GM23338 (cell line): ENCODE measurements around the gene SPG21. TPM values are rescaled to one million over a fixed set of nuclear protein-coding genes. Genes with fewer than 3 reads are reported as not detected.

ENCODE experiments used
- ATAC-seq: fragments of 200-7000 bp; cut with Tn5 transposase; 3 replicates; pipeline ENCODE4 v1.9.1; 2020
- DNase-seq: peaks from one replicate; pipeline ENCODE4 v3.0.0-alpha.2; 2015; ENCODE audit warnings: low spot score
- H2AFZ ChIP-seq: fragments of 200-600 bp; sonication (generic); 2 replicates; pipeline ENCODE4 v1.8.0; 2016; ENCODE audit warnings: antibody characterized with exemption, mild to moderate bottlenecking, moderate library complexity
- H3F3A ChIP-seq: fragments of 200-600 bp; sonication (generic); replicated peaks from 2 replicates; pipeline ENCODE4 v1.8.0; 2017; ENCODE audit warnings: antibody characterized with exemption, mixed run types, low read depth
- H3K27ac ChIP-seq: fragments of 200-600 bp; sonication (generic); 2 replicates; pipeline ENCODE4 v1.6.1; 2016; ENCODE audit warnings: low read depth
- H3K27me3 ChIP-seq: fragments of 200-600 bp; sonication (generic); 2 replicates; pipeline ENCODE4 v1.8.0; 2016; ENCODE audit warnings: mild to moderate bottlenecking, mixed run types, moderate library complexity; ENCODE audit not compliant: insufficient read depth
- H3K36me3 ChIP-seq: fragments of 200-600 bp; sonication (generic); 2 replicates; pipeline ENCODE4 v1.8.0; 2016; ENCODE audit warnings: mild to moderate bottlenecking; ENCODE audit not compliant: insufficient read depth
- H3K4me1 ChIP-seq: fragments of 200-600 bp; sonication (generic); 2 replicates; pipeline ENCODE4 v1.8.0; 2016; ENCODE audit warnings: mild to moderate bottlenecking, moderate library complexity; ENCODE audit not compliant: insufficient read depth
- H3K4me2 ChIP-seq: fragments of 200-600 bp; sonication (generic); 2 replicates; pipeline ENCODE4 v1.7.1; 2017; ENCODE audit warnings: mixed run types
- H3K4me3 ChIP-seq: fragments of 200-600 bp; sonication (generic); 2 replicates; pipeline ENCODE4 v1.6.1; 2016; ENCODE audit warnings: mixed run types
- H3K79me2 ChIP-seq: fragments of 200-600 bp; sonication (generic); replicated peaks from 2 replicates; pipeline ENCODE4 v1.8.0; 2017; ENCODE audit warnings: mild to moderate bottlenecking; ENCODE audit not compliant: insufficient read depth
- H3K9me2 ChIP-seq: fragments of 200-600 bp; sonication (generic); 2 replicates; pipeline ENCODE4 v1.8.0; 2017; ENCODE audit not compliant: insufficient read depth
- H4K20me1 ChIP-seq: fragments of 200-600 bp; sonication (generic); replicated peaks from 2 replicates; pipeline ENCODE4 v1.8.0; 2017; ENCODE audit warnings: mild to moderate bottlenecking; ENCODE audit not compliant: insufficient read depth
- H3K27ac Mint-ChIP-seq: 2 replicates; pipeline ENCODE4 v1.8.0; 2020; ENCODE audit warnings: inconsistent platforms, mild to moderate bottlenecking, moderate library complexity, mixed read lengths
- H3K27me3 Mint-ChIP-seq: 3 replicates; pipeline ENCODE4 v1.8.0; 2022; ENCODE audit warnings: low read depth, mild to moderate bottlenecking, moderate library complexity, mixed read lengths, inconsistent platforms; ENCODE audit not compliant: insufficient read depth, poor library complexity
- H3K36me3 Mint-ChIP-seq: 3 replicates; pipeline ENCODE4 v1.8.0; 2021; ENCODE audit warnings: low read depth, mild to moderate bottlenecking, inconsistent platforms, moderate library complexity, mixed read lengths
- H3K4me1 Mint-ChIP-seq: 3 replicates; pipeline ENCODE4 v1.8.0; 2020; ENCODE audit warnings: mild to moderate bottlenecking, inconsistent platforms, mixed read lengths
- H3K4me3 Mint-ChIP-seq: 3 replicates; pipeline ENCODE4 v1.8.0; 2021; ENCODE audit warnings: moderate library complexity, mild to moderate bottlenecking, inconsistent platforms, mixed read lengths
- H3K9me3 Mint-ChIP-seq: 3 replicates; pipeline ENCODE4 v1.8.0; 2020; ENCODE audit warnings: moderate library complexity, mild to moderate bottlenecking, inconsistent platforms, mixed read lengths
- EZH2 ChIP-seq: fragments of 200-600 bp; sonication (generic); IDR thresholded peaks from one replicate; pipeline ENCODE4 v1.8.0; 2017; ENCODE audit warnings: antibody characterized with exemption, mild to moderate bottlenecking, low read depth; ENCODE audit not compliant: unreplicated experiment
- EZH2phosphoT487 ChIP-seq: fragments of 200-600 bp; sonication (generic); IDR thresholded peaks from one replicate; pipeline ENCODE4 v1.8.1; 2018; ENCODE audit warnings: antibody characterized with exemption; ENCODE audit not compliant: unreplicated experiment
- JUNB ChIP-seq: IDR thresholded peaks from one replicate; pipeline ENCODE4 v1.6.1; 2016; ENCODE audit warnings: antibody characterized with exemption; ENCODE audit not compliant: unreplicated experiment
- NANOG ChIP-seq: IDR thresholded peaks from 2 replicates; pipeline ENCODE4 v1.6.1; 2016; ENCODE audit warnings: antibody characterized with exemption, borderline replicate concordance
- POLR2AphosphoS5 ChIP-seq: IDR thresholded peaks from 2 replicates; pipeline ENCODE4 v1.6.1; 2016; ENCODE audit warnings: antibody characterized with exemption, low read depth
- ZNF114 ChIP-seq: fragments of 250-450 bp; sonication (Bioruptor Pico); IDR thresholded peaks from 2 replicates; pipeline ENCODE4 v1.5.0; 2020; ENCODE audit warnings: mild to moderate bottlenecking, moderate library complexity
- ZNF331 ChIP-seq: fragments of 250-450 bp; sonication (Bioruptor Pico); IDR thresholded peaks from 2 replicates; pipeline ENCODE4 v1.5.0; 2020; ENCODE audit warnings: low read depth, mild to moderate bottlenecking, moderate library complexity
- polyA plus RNA-seq: library from polyadenylated mRNA; unstranded; fragments of >200 nt; fragmentation: Nextera tagmentation; extraction: Ambion mirVana; gene quantifications from 2 replicates; pipeline ENCODE4 v1.2.1, GENCODE V29; 2016
- total RNA-seq: library from RNA; depleted of rRNA; stranded (reverse); fragments of >200 nt; shearing (Covaris generic); gene quantifications from 2 replicates; pipeline ENCODE4 v1.2.3, GENCODE V29; 2014
- TF ChIP-seq, protein P1 (sequence below): IDR thresholded peaks from 2 replicates; pipeline ENCODE4 v1.6.1; 2016; ENCODE audit warnings: antibody characterized with exemption
- TF ChIP-seq, protein P2 (sequence below): IDR thresholded peaks from one replicate; pipeline ENCODE4 v1.6.1; 2018; ENCODE audit warnings: antibody characterized with exemption; ENCODE audit not compliant: unreplicated experiment

Gene SPG21
- total and polyA plus RNA-seq, 2 experiments from 2014 or later: 81.0 to 102 TPM

DNA sequence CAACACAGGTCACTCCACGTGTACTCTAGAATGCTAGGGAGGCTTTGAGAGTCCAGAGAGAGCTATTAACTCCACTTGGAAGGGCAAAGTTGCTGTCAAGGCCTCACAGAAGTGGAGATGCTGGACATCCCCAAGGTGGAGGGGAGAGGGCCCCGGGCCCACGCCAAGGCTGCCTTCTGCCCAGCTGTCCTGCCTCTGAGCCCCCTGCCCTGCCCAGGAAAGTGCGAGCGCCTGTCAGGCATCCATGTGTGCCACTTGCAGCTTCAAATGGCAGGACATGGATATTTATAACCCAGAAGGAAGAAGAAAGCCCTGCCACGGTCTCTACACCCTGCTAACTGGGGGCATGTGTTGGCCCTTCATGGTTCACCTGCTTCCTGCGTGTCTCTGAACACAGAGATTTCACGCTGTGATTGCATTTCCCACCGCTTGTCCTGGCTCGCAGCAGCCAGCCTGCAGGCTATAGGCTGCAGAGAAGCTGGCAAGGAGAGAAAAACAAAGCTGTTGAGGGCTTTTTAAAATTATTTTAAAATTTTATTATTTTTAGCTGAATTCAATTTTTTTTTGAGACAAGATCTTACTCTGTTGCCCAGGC is 61.0 kb downstream of the SPG21 start:
- Mint-ChIP-seq H3K4me3 (no peak overlapping the region), H3K27me3 (peaks cover 8% of the 10 kb centered on the region), H3K4me1 (peaks cover 4% of the 10 kb centered on the region; the same call in 2 of the 3 replicates), H3K9me3 (no peaks in the 10 kb centered on the region), H3K36me3 (peaks cover 1% of the 10 kb centered on the region; the same call in 1 of the 3 replicates), H3K27ac (no peak overlapping the region)
- 0 out of 2 replicates have a peak, but pooled peaks cover 2% of the 10 kb centered on the region for H3F3A ChIP-seq
- no peak overlapping the region; the same call in 1 of the 2 replicates for H3K27ac ChIP-seq
- no peak for ATAC-seq
- no peaks in the 10 kb centered on the region for H3K4me1 ChIP-seq
- H3K36me3 ChIP-seq: no peaks in the 10 kb centered on the region
- H3K9me2 ChIP-seq: no peaks in the 10 kb centered on the region
- no peak overlapping the region for H2AFZ ChIP-seq
- TF ChIP-seq ZNF114 (CRISPR knock-in tag) (no peak), ZNF331 (CRISPR knock-in tag) (no peak), EZH2phosphoT487 (no peak), EZH2 (no peak)
- H3K4me2 ChIP-seq: no peak overlapping the region
- no peaks in the 10 kb centered on the region for H3K27me3 ChIP-seq
- no peaks in the 10 kb centered on the region for H3K79me2 ChIP-seq
- H3K4me3 ChIP-seq: no peak overlapping the region
- DNase-seq: no peak
- no peaks in the 10 kb centered on the region; the same call in 1 of the 2 replicates for H4K20me1 ChIP-seq

DNA sequence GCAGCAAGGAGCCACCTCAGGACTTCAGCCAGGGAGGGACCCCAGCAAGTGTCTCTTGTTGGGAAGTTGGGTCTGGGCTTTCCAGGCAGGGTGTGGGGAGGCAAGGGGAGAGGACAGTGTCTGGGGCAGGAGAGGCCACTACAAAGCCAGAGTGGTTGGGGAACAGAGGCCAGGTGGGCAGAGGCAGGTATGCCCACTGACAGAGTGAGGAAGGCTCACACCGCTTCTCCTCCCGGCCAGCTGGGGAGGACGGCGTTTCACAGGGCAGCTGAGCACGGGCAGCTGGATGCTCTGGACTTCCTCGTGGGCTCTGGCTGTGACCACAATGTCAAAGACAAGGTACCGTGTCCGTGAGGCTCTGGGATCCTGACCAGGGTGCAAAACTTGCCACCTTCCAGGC is 63.1 kb downstream of the SPG21 start:
- H3K27ac ChIP-seq: no peak overlapping the region
- H3K27ac Mint-ChIP-seq: no peak overlapping the region; the same call in 1 of the 2 replicates
- H3K4me1 ChIP-seq: 0 out of 2 replicates have a peak, but pooled peaks cover 4% of the 10 kb centered on the region
- DNase-seq (no peak), ATAC-seq (no peak)
- no peak overlapping the region for H3K4me3 Mint-ChIP-seq
- peaks cover 8% of the 10 kb centered on the region for H3K27me3 Mint-ChIP-seq
- H3K4me2 ChIP-seq: no peak overlapping the region
- H3K4me1 Mint-ChIP-seq: peaks cover 9% of the 10 kb centered on the region
- H3K27me3 ChIP-seq: no peaks in the 10 kb centered on the region
- H3F3A ChIP-seq: 0 out of 2 replicates have a peak, but pooled peaks cover 2% of the 10 kb centered on the region
- no peak overlapping the region for H3K4me3 ChIP-seq
- TF ChIP-seq EZH2phosphoT487: no peak
- no peaks in the 10 kb centered on the region for H3K79me2 ChIP-seq
- H3K36me3 ChIP-seq: no peaks in the 10 kb centered on the region
- no peaks in the 10 kb centered on the region for H3K9me3 Mint-ChIP-seq
- no peaks in the 10 kb centered on the region; the same call in 2 of the 3 replicates for H3K36me3 Mint-ChIP-seq
- no peak overlapping the region for H2AFZ ChIP-seq
- H3K9me2 ChIP-seq: no peaks in the 10 kb centered on the region
- H4K20me1 ChIP-seq: no peaks in the 10 kb centered on the region; the same call in 1 of the 2 replicates

DNA sequence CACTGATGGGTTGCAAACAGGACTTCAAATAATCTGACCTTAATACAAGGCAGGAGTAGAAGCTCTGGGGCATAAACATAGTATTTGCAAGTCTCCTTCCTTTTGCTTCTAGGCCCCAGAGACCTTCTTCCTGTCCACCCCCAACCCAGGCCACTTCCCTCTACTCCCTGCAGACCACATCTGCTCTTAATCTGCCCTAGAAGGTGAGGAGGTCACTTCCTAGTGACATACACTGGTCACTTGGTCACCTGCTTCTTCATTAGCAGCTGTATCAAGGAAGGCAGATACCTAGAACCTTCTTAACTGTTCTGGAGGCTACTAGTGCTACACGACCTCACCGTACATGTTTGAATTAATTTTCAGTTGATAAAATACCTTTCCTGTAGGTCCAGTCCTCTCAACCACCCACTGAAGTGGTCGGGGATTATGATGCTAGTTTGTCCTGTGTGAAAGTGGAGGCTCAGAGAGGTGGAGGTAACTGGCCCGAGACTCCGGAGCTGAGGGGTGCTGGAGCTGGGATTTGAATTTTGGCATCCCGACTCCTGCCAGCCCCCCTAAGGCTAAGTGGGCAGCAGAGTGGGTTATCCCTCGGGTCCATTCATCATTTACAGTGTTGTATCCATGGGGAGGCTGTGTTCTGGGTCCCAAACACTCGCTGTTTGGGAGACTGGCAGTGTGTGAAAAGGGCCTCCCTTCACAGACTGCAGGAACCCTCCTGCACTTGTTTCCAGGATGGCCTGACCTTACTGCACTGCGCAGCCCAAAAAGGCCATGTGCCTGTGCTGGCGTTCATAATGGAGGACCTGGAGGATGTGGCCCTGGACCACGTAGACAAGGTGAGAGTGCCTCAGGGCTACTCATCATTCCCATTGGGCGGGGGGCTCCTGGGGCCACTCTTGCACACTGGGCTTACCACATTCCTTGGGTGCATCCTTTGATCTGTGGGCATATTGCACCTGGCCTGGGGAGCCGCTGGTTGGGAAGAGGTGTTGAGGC is 64.1 kb downstream of the SPG21 start:
- Histone ChIP-seq H3K4me1 (0 out of 2 replicates have a peak, but pooled peaks cover 4% of the 10 kb centered on the region), H3K27me3 (no peaks in the 10 kb centered on the region), H3K79me2 (no peaks in the 10 kb centered on the region), H3K9me2 (no peaks in the 10 kb centered on the region), H3K4me3 (no peak overlapping the region), H3K36me3 (no peaks in the 10 kb centered on the region), H3F3A (0 out of 2 replicates have a peak, but pooled peaks cover 2% of the 10 kb centered on the region), H3K27ac (no peak overlapping the region), H2AFZ (no peak overlapping the region), H3K4me2 (no peak overlapping the region), H4K20me1 (no peaks in the 10 kb centered on the region)
- H3K4me3 Mint-ChIP-seq: no peak overlapping the region
- no peaks in the 10 kb centered on the region for H3K9me3 Mint-ChIP-seq
- H3K36me3 Mint-ChIP-seq: no peaks in the 10 kb centered on the region; the same call in 2 of the 3 replicates
- DNase-seq: no peak
- H3K27ac Mint-ChIP-seq: no peak overlapping the region
- H3K4me1 Mint-ChIP-seq: peaks cover 10% of the 10 kb centered on the region
- peaks cover 2% of the 10 kb centered on the region for H3K27me3 Mint-ChIP-seq
- TF ChIP-seq NANOG (no peak), EZH2 (no peak), EZH2phosphoT487 (no peak), JUNB (no peak), POLR2AphosphoS5 (no peak)
- TF ChIP-seq, protein P1, sequence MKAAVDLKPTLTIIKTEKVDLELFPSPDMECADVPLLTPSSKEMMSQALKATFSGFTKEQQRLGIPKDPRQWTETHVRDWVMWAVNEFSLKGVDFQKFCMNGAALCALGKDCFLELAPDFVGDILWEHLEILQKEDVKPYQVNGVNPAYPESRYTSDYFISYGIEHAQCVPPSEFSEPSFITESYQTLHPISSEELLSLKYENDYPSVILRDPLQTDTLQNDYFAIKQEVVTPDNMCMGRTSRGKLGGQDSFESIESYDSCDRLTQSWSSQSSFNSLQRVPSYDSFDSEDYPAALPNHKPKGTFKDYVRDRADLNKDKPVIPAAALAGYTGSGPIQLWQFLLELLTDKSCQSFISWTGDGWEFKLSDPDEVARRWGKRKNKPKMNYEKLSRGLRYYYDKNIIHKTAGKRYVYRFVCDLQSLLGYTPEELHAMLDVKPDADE: no peak
- TF ChIP-seq, protein P2, sequence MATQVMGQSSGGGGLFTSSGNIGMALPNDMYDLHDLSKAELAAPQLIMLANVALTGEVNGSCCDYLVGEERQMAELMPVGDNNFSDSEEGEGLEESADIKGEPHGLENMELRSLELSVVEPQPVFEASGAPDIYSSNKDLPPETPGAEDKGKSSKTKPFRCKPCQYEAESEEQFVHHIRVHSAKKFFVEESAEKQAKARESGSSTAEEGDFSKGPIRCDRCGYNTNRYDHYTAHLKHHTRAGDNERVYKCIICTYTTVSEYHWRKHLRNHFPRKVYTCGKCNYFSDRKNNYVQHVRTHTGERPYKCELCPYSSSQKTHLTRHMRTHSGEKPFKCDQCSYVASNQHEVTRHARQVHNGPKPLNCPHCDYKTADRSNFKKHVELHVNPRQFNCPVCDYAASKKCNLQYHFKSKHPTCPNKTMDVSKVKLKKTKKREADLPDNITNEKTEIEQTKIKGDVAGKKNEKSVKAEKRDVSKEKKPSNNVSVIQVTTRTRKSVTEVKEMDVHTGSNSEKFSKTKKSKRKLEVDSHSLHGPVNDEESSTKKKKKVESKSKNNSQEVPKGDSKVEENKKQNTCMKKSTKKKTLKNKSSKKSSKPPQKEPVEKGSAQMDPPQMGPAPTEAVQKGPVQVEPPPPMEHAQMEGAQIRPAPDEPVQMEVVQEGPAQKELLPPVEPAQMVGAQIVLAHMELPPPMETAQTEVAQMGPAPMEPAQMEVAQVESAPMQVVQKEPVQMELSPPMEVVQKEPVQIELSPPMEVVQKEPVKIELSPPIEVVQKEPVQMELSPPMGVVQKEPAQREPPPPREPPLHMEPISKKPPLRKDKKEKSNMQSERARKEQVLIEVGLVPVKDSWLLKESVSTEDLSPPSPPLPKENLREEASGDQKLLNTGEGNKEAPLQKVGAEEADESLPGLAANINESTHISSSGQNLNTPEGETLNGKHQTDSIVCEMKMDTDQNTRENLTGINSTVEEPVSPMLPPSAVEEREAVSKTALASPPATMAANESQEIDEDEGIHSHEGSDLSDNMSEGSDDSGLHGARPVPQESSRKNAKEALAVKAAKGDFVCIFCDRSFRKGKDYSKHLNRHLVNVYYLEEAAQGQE: no peak
- no peak for ATAC-seq
